GM18870 (cell line): ENCODE measurements around the gene MAP4K1.

Experiments
- ATAC-seq: cut with Tn5 transposase; IDR thresholded peaks from one replicate; pipeline ENCODE4 v1.9.1; 2021; ENCODE audit warnings: moderate library complexity; ENCODE audit not compliant: unreplicated experiment

Gene MAP4K1

DNA sequence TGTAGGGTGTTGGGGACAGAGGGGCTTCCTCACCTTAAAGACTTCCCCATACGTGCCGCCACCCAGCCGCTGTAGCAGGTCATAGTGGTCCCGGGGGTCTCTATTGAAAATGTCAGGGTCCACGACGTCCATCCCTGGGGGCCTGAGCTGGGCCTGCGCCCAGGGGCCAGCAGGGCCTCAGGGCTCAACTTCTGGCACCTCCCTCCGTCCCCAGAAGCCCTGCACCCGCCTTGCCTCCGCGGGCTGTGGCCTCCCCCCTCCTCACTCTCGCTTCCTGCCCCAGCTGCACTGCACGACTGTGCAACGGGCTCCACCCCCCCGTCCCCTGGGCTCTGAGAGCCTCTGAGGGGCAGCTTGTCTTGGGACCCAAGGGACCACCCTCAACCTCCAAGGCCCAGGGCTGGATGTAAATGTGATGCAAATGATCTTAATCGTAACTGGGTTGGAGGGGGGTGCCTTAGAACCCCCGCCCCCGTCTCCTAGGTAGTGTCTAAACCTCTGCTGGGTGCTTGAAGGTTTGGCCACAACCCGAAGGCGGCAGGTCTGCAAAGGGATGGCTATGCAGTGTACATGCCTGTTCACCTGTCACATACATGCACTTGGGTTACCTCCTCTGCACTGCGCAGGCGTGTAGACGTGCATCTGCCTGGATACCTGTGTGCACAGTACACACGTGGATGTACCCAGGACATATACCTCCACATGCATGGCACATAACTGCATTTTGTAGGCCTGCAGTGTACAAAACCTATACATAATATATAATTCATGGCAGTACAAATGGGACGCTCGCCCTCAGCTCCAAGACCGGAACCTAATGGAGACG is at the start of gene MAP4K1:
Gene MAP4K1, minus strand, starts transcription at position 190 of the 826 bp plus-strand sequence. Its CDS starts 58 bp downstream, at position 132.
- ATAC-seq = peak; percentile 34

DNA sequence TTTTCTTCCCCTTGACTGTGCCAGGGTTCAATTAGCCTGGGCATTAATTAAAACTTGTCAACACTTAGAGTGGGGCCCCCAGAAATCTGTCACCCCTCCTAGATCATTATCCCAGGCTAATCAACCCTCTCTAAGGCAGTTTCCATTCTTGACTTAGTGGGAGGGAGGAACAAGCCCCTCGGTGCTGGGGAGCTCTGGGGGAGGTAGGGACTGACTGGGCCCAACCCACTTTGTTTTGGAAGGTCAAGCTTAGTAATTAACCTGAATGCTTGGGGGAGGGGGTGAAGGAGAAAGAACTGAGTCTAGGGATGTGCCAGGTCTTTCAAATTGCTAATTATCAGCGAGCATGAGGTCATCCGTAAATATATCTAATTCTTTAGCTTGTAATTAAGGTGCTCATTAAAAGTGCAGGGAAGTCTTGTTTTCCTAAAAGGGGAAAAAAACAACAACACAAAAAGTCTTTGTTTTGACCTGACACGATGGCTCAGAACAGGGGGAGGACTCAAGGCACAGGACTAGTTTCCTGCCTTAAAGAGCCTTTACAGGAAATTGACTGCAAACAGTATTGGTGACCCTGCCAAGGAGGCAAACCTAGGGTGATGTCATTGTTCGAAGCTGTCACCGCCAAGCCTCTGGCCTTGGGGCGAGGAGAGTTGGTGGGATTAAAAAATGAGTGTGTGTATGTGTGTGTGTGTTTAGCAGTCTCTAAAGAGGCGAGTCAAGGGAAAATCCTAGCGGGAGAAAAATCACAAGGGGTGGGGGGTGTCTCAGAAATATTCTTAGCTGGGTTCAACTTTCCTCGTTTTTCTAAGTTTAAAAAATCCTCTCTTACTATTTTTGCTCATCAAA is 49.1 kb upstream of the MAP4K1 start:
- ATAC-seq = no peak

DNA sequence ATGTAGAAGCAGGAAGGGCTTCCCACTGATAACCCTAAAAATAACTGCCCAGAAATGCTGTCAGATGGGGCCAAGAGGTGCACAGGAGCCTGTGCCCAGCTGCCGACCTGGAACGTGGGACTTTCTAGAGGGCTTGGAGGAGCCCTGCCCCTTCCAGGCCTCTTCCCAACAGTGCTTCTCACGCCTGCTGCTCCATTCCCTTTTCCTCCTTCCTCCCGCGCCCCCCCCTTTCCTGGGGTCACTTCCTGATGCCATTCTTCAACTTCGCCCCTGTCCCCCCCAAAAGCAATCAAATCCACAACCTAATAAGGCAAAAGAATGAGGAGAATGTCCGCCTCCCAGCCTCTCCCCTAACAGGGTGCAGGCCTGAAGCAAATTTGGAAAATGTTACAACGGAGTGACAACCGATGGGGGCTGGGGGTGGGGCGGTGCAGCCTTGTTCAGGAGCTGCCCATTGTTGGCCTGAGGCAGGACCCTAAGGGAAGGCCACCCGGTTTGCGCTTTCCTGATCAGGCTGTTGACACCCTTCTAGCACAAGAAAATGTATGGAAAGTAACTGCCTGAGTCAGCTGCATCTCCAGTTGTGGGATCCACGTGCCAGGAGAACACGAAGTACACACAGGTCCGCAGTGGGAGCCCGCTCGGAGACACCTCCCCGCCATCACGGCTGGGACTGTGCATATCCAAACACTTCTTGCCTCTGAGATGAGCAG is 48.4 kb upstream of the MAP4K1 start:
- ATAC-seq = no peak

DNA sequence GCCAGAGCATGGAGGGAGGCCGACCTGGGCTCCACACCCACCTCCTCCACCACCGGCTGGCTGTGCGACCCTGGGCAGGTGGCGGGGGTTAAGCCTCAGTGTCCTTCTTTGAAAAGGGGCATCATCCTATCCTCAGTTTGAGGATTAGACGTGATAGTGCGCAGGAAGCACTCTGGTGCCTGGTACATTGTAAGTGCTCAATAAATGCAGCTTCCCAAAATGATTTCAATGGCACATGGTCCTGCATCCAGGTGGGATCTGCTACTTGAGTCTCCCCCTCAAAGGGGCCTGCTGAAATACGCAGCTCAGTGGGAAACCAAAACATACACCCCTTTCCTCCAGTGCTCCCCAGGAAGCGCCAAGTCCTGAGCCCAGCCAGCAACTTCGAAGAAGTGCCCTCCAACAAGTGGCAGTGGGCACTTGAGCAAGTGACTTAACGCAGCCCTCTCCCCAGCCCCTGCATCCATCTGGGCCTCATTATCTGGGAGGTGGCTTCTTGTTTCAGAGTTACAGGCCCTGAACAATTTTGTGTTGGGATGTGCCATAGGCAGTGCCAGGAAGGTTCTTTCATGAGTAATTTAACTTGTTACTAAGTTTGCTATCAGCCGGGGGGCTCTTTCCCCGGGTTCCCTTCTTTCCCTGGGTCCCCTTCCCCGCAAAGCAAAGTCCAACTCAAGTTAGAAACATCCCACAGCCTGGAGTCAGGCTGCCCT is 47.6 kb upstream of the MAP4K1 start:
- no peak for ATAC-seq

DNA sequence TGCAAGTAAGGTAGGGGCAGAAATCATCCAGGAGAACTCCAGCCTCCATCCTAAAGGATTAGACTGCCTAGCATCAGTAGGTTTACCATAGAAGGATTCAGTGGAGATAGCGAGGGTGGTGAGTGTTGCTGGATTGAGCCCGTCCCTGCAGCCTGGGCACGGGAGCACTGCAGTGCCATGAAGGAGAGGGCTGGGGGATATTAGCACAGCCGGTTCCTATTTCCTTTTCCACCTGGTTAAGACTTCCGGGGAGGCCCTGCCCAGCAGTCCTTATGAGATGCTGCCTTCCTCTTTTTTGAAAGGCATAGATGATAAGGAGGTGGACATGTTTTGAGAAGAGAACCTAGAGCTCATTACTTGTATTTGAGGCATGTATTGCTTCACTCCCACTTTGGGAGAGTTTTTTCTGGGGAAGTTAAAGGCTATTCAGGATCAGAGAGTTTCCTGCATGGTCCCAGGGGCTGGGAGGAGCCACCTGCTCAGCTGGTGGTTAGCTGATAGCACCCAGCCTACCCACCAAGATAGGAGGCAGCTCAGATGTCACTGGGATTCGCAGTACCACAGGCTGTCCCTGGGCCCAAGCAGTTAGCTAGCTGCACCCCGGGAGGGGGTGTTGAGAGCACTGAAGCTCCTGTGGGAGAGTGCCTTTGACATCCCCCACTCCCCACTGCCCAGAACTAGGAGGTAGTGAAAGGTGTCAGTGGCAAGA is 46.9 kb upstream of the MAP4K1 start:
- no peak for ATAC-seq

DNA sequence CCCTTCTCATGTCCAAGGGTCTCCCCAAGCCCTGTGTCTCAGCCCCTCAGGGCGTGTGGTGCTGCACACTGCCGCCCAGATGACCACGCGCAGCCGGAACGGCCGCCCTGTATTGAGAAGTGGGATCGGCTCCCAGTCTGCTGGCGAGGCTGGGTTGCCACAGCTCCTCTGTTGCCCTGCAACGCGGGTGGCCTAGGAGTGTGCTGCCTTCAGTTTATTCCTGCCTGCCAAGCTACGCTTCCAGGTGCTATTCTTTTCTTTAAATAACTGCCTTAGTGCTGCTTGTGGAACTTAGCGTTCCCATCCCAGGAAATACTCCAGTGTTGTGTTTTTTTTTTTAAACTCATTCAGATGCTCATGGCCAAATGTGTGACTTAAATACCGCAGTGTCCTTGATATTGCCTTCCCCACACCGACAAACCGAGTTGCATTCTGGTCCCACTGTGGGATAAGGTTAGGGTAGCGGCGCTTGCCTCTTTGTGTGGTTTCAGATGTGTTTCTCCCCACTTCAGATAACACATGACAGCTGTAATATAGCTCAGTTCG is 46.3 kb upstream of the MAP4K1 start:
- ATAC-seq = no peak

DNA sequence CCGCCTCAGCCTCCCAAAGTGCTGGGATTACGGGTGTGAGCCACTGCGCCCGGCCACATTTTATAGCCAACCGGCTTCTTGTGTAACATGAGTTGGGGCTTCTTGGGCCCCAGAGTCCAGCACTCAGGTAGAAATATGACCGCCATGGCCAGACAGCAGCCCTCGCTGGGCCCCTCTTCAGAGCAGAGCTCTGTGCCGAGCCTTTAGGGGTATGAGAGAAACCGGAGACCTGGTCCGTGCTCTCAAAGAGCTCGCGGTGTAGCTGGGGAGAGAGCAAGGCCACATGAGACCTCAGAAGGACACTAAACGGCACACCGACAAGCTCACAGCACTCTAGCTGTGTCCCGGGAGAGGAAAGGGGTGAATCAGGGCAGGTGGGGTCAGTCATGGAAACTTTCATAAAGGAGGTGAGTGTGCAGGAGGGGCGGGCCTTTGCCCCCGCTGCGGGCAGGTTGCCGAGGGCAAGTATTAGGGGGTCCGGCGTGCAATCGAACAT is 45.5 kb upstream of the MAP4K1 start:
- ATAC-seq = no peak

DNA sequence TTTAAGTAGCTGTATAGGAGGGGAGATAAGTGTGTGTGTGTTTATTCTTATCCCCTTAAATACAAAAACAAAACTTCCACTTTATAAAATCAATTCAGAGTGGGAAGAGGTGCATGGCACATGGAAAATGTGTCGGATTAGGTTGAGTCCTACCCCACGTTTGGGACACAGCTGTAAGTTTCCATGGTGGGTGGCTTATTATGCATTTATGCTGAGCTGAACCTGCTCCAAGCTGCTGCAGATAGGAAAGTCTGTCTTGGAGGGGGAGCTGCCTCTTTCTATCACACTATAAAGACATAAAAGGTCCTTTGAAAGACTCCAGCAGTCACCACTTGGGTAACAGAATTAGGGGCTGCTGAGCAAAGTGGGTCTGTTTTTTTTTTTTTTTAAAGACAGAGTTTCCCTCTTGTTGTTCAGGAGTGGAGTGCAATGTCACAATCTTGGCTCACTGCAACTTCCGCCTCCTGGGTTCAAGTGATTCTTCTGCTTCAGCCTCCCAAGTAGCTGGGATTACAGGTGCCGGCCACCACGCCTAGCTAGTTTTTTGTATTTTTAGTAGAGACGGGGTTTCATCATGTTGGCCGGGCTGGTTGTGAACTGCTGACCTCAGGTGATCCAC is 44.9 kb upstream of the MAP4K1 start:
- ATAC-seq = no peak

DNA sequence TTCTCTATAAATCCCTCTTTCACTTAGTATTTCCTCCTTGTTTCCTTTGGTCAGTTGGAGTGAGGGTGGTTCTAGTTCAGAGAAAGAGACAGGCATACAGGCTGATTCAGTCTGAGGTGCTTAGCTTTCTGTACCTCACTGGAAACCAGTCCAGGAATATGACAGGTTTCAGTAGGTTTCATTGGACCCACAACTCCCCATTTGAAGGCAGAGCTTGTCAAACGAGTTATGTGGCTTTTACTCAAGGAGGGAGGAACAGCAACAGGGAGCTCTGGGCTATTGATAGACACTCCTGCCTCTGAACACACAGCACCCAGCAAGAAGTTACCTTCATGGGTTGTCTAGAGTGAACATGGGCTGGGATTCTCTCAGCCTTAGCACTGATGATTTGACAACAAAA is 44.2 kb upstream of the MAP4K1 start:
- ATAC-seq = no peak

DNA sequence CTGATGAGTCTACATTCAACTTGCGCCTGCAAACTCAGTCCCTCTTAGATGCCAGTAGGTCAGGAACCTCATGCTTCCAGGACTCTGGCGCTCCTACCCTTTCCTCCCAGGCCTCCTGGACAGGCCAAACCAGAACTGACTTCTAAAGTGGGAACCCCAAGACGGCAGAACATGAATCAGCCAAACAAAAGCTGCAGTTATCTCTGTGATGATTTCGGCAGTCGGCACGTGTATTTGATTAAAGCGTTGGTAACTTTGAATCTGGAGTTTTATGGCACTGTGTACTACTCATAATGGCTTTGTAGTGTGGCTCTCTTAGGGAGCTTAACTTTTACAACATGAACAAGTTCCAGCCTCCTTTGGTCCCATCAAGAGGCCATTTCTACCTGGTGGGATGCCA is 43.4 kb upstream of the MAP4K1 start:
- ATAC-seq = no peak

DNA sequence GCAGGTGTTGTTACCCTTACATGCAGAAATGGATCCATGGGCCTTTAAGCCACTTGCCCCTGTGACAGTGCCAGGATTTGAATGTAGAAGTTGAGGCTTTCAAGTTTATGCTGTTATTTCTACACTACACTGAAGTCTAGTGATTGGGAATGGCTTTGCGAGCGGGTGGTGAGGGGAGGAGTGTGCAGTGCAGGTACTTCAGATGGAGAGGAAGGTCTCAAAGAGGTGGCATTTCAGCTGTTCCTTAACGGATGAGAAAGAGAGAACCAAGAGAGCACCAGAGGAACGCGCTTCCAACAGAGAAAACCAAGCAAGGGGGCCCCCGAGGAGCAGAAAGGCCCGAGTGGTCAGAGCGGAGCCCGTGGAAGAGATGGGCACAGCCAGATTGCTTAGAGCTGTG is 43.0 kb upstream of the MAP4K1 start:
- ATAC-seq = no peak

DNA sequence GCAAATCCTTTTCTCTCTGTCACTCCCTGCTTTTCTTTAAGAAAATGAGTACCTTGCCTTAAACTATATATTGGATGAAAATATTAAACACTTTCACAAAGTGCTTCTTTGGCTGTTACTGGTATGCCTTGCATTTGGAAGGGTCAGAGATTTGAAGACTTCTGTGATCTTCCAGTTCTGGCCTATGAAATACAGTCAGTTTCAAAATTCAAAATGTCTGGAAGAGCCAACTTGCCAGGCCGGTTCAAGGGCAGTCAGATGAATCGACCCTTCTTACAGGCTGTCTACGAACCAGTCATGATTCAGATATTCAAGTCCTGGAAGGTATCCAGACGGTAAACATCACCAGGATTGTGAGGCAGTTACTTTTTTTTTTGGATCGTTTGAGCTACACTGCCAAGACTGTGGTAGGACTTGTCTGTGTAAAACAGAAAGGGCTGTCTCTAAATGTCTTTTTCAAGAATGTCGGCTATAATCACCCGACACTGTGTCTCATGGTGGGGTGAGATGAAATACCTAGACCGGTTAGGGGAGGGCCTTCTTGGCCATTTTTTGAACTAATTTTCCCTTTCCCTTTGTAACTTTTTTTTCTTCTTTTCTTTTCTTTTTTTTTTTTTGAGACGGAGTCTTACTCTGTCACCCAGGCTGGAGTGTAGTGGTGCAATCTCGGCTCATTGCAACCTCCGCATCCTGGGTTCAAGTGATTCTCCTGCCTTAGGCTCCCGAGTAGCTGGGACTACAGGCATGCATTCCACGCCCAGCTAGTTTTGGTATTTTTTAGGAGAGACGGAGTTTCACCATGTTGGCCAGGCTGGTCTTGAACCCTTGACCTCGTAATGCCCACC is 40.9 kb upstream of the MAP4K1 start:
- no peak for ATAC-seq

DNA sequence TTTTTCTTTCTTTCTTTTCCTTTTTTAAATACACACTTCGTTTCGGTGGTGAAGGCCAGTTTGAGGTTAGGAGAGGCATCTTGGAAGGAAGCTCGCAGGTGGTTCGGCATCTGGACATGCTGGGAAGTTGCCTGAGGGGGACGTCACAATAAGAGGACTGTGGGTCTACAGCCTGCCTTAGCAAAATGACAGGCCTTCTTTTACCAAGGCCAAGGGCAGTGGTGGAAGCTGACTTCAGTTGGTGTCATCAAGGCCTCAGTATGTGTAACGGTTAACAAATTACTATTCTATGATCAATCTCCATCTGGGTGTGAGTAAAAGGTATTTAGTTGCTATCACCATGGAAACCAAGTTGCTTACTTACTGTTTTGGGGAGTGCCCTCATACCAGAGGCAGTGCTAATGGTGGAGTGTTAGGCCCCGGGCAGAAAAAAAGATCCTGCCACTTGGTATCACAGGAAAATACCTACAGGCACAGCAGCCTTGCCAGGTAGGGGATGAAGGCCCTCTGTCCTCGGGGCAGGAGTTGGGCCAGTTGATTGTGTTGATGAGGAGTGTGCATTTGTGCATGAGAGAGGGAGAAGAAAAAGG is 40.0 kb upstream of the MAP4K1 start:
- no peak for ATAC-seq

DNA sequence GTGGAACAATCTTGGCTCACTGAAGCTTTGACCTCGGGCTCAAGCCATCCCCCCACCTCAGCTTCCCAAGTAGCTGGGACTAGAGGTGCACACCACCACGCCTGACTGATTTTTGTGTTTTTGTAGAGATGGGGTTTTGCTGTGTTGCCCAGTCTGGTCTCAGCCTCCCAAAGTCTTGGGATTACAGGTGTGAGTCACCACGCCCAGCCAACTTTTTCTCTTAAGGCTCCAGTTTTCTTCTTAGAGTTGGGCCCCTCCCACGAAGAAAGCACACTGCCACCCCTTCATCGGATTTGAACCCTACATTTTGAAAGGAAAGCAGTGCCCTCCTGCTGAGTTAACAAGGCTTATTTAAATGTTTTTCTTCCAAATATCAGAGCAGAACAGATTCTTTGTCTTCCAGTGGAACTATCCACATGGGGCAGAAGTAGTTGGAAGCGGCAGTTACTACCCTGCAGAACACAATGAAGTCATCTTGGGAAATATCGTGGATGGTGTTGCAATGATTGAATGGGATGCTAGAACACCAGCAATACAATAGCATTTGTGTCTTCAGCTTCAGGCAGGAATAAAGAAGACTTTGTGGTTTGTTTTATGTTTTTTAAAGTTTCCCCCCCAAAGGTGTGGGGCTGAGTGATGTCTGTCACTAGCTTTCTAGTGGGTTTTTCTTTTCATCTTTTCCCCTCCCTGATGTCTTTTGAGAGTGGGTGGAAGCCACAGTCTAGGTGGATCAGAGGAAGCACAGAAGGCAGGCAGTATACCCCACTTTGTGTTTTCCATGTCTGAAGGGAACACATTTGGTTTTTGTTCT is 38.6 kb upstream of the MAP4K1 start:
- no peak for ATAC-seq

DNA sequence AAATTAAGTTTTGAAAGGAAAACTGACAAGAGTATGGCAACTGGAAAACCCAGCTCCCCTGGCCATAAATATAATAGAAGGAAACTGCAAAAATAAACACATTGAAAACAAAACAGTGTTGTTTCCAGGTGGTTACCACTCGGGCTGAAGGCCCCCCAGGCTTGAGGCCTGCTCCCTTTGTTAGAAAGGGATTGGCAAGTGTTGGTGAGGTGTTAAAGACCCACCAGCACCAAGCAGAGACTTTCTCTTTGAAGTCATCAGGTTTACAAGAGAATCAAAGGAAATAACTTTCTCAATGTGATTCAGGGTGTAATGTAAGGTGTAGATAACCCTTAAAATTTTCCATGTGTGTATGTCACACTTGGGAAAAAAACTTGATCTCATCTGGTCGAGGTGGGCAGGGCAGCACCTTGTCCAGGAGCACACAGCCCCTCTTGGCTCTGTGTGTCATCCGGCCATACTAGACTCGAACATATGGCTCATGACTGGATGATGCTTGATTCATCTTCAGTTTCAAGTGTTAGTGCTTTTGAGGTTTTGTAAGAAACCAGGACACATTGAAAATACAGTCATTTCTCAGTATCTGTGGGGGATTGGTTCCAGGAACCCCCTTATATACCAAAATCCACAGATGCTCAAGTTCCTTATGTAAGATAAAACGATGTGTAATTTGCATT is 37.5 kb upstream of the MAP4K1 start:
- ATAC-seq = no peak

DNA sequence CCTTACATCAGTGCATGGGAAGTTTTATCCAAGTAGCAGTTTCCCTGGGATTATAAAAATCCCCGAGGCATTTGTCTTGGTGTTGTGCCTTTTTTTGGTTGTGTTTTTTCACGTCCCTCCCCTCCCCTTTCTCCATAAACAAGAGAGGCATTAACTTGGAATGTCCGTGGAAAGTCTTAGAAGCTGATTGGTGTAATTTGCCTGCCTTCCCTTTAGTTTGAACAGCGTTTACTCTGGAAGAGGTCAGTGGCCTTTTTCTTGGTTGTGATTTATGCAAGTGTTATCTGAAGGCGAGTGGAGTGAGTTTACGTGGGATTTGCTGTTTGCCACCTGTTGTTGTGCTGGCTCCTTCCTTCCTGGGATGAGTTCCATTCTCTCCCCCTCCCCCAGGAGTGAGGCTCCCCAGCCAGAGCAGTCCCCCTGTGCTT is 36.9 kb upstream of the MAP4K1 start:
- no peak for ATAC-seq
